IPS-20b (cell line): ENCODE results near the gene CARMIL1.

Experiments
- H3K27ac ChIP-seq: one replicate; pipeline ENCODE4 v1.5.1; 2013; ENCODE audit warnings: low read length
- H3K27me3 ChIP-seq: 2 replicates; pipeline ENCODE4 v1.6.1; 2013; ENCODE audit warnings: mild to moderate bottlenecking, low read length, inconsistent platforms; ENCODE audit not compliant: insufficient read depth
- H3K36me3 ChIP-seq: 2 replicates; pipeline ENCODE4 v1.6.1; 2013; ENCODE audit warnings: low read depth, mild to moderate bottlenecking, inconsistent platforms, low read length, moderate library complexity; ENCODE audit not compliant: insufficient read depth
- H3K4me1 ChIP-seq: 2 replicates; pipeline ENCODE4 v1.6.1; 2013; ENCODE audit warnings: mild to moderate bottlenecking, control low read depth, inconsistent platforms, low read length, moderate library complexity; ENCODE audit not compliant: insufficient read depth
- H3K4me3 ChIP-seq: 2 replicates; pipeline ENCODE4 v1.5.1; 2013; ENCODE audit warnings: mild to moderate bottlenecking, low read length, inconsistent platforms
- H3K9ac ChIP-seq: 2 replicates; pipeline ENCODE4 v1.6.1; 2013; ENCODE audit warnings: low read depth, mild to moderate bottlenecking, inconsistent platforms, low read length, moderate library complexity
- H3K9me3 ChIP-seq: 2 replicates; pipeline ENCODE4 v1.6.1; 2013; ENCODE audit warnings: mild to moderate bottlenecking, low read depth, low read length, inconsistent platforms; ENCODE audit not compliant: insufficient read depth

The CARMIL1 gene

DNA sequence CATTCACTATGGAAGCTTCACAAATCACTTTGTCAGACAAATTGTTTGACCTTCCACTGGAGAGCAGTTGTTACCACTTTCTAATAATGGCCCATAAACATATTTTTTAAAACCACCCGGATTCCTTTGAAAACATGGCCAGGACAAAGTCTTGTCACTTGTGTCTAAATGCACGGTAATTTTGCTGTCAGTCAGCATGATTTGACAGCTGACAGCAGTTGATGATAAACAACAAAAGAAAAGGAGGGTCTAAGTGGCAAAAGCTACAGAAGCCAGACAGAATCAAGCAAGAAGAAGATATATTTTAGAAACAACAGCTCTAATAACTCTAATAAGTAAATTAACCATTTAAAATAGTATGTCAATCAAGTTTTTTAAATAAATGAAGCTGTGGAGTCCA, 27.7 kb upstream of the CARMIL1 start:
- Histone ChIP-seq H3K27ac (no peak overlapping the region), H3K27me3 (no peaks in the 10 kb centered on the region), H3K4me3 (no peak overlapping the region), H3K9me3 (no peaks in the 10 kb centered on the region), H3K36me3 (no peaks in the 10 kb centered on the region), H3K4me1 (no peaks in the 10 kb centered on the region), H3K9ac (no peak overlapping the region)

DNA sequence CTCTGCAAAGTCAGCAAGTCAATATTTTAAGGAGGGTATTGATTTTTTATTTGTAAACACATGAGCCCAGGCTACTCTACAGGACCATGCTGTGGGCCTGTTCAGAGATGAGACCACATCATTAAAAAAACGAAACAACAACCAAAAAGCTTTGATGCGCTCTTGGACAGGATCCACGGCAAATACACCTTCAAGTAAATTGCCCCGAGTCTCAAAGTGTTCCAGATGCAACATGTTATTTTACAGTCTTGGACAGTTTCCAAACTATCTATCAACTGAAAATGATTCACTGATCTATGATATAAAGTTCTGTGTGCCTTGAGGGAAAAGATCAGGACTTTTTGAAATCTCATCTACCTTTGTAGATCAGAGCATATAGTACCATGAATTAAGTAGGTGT, 25.8 kb upstream of the CARMIL1 start:
- no peak overlapping the region for H3K27ac ChIP-seq
- H3K27me3 ChIP-seq: no peaks in the 10 kb centered on the region
- no peak overlapping the region for H3K4me3 ChIP-seq
- H3K9me3 ChIP-seq: no peaks in the 10 kb centered on the region
- no peaks in the 10 kb centered on the region for H3K4me1 ChIP-seq
- no peak overlapping the region for H3K9ac ChIP-seq
- no peaks in the 10 kb centered on the region for H3K36me3 ChIP-seq

DNA sequence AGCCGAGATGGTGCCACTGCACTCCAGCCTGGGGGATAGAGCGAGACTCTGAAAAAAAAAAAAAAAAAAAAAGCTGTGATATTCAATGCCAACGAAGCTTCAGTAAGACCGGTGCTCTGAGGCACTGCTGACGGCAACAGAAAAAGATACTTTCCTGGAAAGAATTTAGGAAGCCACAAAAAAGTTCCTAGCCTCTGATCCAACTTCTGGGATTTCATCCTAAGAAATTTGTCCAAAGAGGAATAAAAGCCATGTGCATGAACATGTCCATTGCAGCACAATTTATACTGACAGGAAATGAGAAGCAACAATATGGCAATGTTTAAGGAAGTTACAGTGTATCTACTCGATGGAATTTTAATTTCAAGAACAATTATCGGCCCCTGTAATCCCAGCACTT, 24.5 kb upstream of the CARMIL1 start:
- Histone ChIP-seq H3K36me3 (no peaks in the 10 kb centered on the region), H3K27ac (no peak overlapping the region), H3K4me3 (no peak overlapping the region), H3K27me3 (no peaks in the 10 kb centered on the region), H3K9ac (no peak overlapping the region), H3K9me3 (no peaks in the 10 kb centered on the region), H3K4me1 (no peaks in the 10 kb centered on the region)

DNA sequence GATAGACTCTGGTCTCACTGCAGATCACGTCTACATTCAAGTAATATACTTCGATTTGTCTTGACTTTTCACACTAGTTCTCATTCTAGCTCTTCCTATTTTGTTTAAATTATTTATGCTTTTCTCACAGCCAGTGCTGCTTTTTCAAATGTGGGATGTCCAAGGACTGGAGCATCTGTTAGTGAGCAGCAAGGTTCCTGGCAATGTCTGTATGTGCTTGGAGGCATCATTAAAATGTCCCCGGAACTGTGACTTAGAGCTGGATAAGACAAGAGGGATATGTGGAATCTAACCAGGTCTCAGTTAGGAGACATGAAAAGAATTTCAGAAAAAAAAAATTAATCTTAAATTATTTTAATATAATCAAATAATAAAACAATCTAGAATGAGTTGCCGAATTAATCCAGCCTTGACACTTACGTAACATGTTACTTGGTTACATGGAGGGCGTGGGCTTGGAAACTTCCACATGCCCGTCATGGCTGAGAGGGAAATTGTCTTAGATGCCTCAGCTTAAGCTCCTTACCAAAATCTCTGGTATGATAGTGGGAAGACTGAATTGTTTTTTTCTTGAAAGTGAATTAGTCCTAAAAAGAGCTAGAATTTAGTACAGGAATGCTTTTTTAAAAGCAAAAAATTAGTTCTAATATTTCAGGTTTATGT, 21.4 kb upstream of the CARMIL1 start:
- Histone ChIP-seq H3K4me3 (no peak overlapping the region), H3K4me1 (no peaks in the 10 kb centered on the region), H3K27me3 (no peaks in the 10 kb centered on the region), H3K9me3 (no peaks in the 10 kb centered on the region), H3K9ac (no peak overlapping the region), H3K36me3 (no peaks in the 10 kb centered on the region), H3K27ac (no peak overlapping the region)

DNA sequence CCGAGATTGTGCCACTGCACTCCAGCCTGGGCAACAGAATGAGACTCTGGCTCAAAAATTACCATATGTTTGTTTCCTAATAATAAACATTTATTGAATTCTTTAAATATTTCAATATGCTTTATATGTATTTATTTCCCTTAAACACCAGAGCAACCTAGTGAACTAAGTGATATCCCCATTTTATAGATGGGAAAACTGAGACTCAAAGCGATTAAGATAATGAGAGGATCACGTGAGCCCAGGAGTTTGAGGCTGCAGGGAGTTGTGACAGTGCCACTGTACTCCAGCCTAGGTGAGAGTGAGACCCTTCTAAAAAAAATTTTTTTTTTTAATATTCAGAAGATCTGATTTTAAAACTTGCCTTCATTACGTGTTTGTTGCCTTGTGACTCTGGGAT, 19.4 kb upstream of the CARMIL1 start:
- Histone ChIP-seq H3K27me3 (no peaks in the 10 kb centered on the region), H3K36me3 (no peaks in the 10 kb centered on the region), H3K9me3 (no peaks in the 10 kb centered on the region), H3K4me3 (no peak overlapping the region), H3K27ac (no peak overlapping the region), H3K9ac (no peak overlapping the region), H3K4me1 (no peaks in the 10 kb centered on the region)

DNA sequence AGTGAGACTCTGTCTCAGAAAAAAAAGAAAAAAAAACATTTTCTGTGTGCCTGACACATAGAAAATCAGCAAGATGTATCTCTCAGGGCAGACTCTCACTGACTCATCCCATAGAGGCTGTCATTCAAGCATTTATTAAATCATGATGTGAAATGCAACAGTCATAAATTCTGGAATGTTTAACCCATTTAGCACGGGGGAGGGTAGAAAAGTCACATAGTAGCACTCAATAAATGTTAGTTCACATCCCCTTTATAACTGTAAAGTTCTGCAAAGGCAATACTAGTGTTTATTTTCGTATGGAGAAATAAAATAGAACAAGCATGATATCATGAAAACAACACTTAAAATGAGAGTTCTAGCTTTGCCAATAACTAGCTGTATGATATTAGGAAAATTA, 15.5 kb upstream of the CARMIL1 start:
- no peaks in the 10 kb centered on the region for H3K36me3 ChIP-seq
- no peaks in the 10 kb centered on the region for H3K4me1 ChIP-seq
- no peak overlapping the region for H3K9ac ChIP-seq
- no peaks in the 10 kb centered on the region for H3K9me3 ChIP-seq
- no peak overlapping the region for H3K4me3 ChIP-seq
- H3K27ac ChIP-seq: no peak overlapping the region
- no peaks in the 10 kb centered on the region for H3K27me3 ChIP-seq

DNA sequence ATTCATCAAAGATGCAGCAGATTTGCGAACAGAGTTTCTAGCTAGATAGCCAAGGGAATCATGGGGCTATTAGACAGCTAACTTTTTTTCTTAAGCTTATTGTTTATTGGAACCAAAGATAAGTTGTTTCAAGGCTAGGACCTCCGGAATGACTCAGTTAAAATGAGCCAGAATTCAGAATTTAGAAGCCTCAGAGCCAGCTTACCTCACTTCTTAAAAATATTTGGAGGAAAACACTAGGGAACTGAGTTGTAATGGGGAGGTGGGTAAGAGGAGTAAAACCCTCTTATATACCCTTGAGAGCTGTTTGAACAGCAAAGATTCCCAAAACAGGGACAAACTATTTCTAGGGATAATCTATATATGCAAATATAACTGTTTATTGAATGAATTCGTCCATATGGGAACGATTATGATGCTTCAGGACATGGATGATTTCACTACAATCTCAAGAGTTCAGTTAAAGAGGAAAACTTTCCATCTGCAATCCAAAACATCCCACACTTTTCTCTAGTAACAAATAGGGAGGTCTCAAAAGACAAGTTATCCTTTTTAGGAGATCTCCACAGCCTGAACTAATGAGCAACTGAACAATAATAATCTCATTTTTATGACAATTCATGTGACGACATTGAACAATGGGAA, 12.6 kb upstream of the CARMIL1 start:
- Histone ChIP-seq H3K9ac (no peak overlapping the region), H3K36me3 (no peaks in the 10 kb centered on the region), H3K9me3 (no peaks in the 10 kb centered on the region), H3K27me3 (no peaks in the 10 kb centered on the region), H3K27ac (no peak overlapping the region), H3K4me3 (no peak overlapping the region), H3K4me1 (0 out of 2 replicates have a peak, but pooled peaks cover 4% of the 10 kb centered on the region)

DNA sequence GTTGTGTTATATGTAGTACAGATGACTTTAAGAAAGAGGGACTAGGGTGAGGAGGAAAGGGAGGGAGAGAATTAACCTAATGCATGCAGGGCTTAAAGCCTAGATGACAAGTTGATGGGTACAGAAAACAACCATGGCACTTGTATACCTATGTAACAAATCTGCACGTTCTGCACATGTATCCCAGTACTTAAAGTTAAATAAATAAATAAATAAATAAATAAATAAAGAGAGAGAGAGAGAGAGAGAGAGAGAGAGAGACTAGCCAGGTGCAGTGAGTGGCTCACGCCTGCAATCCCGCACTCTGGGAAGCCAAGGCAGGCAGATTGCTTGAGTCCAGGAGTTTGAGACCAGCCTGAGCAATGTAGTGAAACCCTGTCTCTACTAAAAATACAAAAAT, 11.5 kb upstream of the CARMIL1 start:
- H3K4me1 ChIP-seq: 0 out of 2 replicates have a peak, but pooled peaks cover 4% of the 10 kb centered on the region
- no peak overlapping the region for H3K9ac ChIP-seq
- no peak overlapping the region for H3K4me3 ChIP-seq
- H3K27ac ChIP-seq: no peak overlapping the region
- no peaks in the 10 kb centered on the region for H3K27me3 ChIP-seq
- no peaks in the 10 kb centered on the region for H3K36me3 ChIP-seq
- H3K9me3 ChIP-seq: no peaks in the 10 kb centered on the region

DNA sequence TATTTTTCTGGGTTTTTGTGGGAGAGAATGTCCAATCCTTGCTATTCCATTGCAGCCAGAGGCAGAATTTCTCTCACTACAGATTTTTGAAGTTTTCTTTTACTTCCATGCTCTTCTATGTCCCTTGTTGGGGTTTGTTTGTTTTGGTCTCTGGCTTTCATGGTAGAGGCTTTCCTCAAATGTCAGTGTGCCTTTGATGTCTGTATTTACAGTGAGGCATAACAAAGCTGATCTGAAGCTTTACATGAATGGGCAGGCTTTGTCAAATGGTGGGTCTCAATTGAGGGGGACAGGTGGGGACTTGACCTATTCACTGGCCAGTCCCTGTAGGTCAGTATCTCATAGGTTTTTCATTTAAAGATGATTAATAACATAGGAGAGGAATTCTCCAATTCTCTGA, 8.6 kb upstream of the CARMIL1 start:
- H3K27me3 ChIP-seq: no peaks in the 10 kb centered on the region
- no peak overlapping the region for H3K27ac ChIP-seq
- no peak overlapping the region for H3K9ac ChIP-seq
- 0 out of 2 replicates have a peak, but pooled peaks cover 4% of the 10 kb centered on the region for H3K4me1 ChIP-seq
- no peak overlapping the region for H3K4me3 ChIP-seq
- H3K36me3 ChIP-seq: no peaks in the 10 kb centered on the region
- H3K9me3 ChIP-seq: no peaks in the 10 kb centered on the region

DNA sequence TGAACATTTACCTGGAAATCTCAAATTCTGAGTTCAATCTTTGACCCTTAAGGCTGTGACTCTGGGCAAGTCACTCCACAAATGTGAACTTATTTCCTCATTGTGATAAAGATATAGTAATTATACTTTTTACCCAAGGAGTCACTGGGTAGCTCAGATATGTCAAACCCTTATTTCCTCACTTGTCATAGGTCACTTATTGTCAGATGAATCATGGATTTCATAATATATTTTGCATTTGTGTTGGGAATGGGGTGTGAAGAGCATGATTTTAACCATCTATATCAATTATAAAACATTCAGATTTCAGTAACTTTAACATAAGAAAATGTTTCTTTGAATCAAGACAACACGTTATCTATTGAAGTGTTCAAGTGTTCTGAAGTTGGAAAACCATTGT, 3.7 kb upstream of the CARMIL1 start:
- H3K27ac ChIP-seq: no peak overlapping the region
- no peaks in the 10 kb centered on the region for H3K36me3 ChIP-seq
- H3K4me3 ChIP-seq: no peak overlapping the region
- H3K9ac ChIP-seq: no peak overlapping the region
- H3K4me1 ChIP-seq: peaks cover 12% of the 10 kb centered on the region; the same call in 1 of the 2 replicates
- H3K9me3 ChIP-seq: no peaks in the 10 kb centered on the region
- no peaks in the 10 kb centered on the region; the same call in 1 of the 2 replicates for H3K27me3 ChIP-seq

DNA sequence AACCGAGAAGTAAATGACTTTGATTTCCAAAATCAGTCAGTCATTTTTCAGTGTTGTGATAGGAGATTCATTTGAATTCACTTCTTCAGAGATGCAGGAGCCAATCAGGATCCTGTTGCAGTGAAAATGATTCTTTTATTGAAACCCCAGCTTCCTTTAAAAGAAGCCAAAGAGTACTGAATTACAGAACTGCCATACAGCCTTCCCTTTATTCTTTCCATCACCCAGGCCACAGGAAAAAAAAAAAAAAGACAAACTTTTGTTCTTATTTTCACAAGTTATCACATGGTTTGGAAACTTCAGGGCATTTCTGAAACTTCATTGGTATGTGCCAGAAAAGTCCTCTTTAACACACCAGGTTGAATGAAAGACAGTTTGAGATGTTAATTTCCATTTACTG, 1.8 kb upstream of the CARMIL1 start:
- Histone ChIP-seq H3K9ac (no peak overlapping the region), H3K27ac (no peak overlapping the region), H3K27me3 (no peaks in the 10 kb centered on the region; the same call in 1 of the 2 replicates), H3K36me3 (no peaks in the 10 kb centered on the region), H3K4me1 (peaks cover 16% of the 10 kb centered on the region; the same call in 1 of the 2 replicates), H3K4me3 (no peak overlapping the region), H3K9me3 (no peaks in the 10 kb centered on the region)

DNA sequence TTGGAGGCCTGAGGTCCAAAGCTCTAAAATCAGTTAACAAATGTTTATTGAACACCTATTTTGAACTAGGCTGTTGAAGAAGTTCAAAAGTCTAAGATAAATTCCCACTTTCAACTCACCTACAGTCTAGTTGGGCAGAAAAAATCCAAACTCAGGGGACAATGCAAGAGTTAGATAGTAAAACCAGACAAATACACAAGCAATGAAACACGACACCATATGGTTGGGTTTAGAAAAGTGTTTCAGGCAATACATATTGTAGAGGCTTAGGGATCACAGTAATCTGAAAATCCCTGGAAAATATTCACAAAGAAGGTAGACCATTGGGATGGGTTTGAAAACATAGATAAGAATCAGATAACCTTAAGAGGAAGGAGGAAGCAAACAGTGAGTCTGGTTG, 1.3 kb upstream of the CARMIL1 start:
- Histone ChIP-seq H3K27me3 (no peaks in the 10 kb centered on the region; the same call in 1 of the 2 replicates), H3K27ac (no peak overlapping the region), H3K9ac (peak overlapping the region; percentile 78; the same call in 1 of the 2 replicates), H3K9me3 (no peaks in the 10 kb centered on the region), H3K4me3 (peak overlapping the region; percentile 87), H3K4me1 (peaks cover 16% of the 10 kb centered on the region; the same call in 1 of the 2 replicates), H3K36me3 (no peaks in the 10 kb centered on the region)
